IPS DF 19.7 (cell line): Measurements from ENCODE around the gene ZBTB8B.

Experiments
- DNase-seq: peaks from one replicate; pipeline ENCODE4 v3.0.0-alpha.2; 2013; ENCODE audit warnings: low read depth, low spot score

The ZBTB8B gene

DNA sequence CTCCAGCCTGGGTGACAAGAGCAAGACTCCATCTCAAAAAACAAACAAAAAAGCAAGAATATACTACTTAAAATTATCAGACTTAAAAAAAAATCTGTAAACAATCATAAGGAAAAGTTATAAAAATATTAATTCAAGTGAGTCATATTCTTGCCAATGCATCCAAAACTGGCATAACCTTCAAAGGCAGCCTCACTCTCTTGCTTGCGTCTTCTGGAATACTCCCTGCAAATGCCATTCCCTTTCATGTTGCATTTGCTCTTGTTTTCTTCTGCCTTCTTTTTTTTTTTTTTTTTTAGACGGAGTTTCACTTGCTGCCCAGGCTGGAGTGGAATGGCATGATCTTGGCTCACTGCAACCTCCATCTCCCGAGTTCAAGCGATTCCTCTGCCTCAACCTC is 42.1 kb downstream of the ZBTB8B start:
- no peak for DNase-seq

DNA sequence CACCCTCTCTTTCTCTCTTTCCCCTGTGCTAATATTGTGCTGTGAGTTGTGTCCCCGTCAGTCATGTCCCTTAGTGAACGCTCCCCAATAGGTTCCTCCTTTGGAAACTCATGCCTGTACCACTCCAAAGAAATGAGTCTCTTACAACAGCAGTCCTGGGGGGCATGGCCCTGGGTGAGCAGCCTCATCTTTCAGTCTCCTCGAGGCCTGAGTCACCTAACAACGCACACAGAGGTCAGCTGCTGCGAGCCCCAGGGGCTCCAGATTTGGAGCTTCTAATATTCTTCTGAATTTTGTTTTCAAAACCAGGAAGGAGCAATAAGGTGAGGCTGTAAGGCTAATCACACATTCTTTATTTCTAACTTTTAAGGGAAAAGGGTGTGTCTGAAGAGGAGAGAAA is 43.9 kb downstream of the ZBTB8B start:
- DNase-seq = no peak

DNA sequence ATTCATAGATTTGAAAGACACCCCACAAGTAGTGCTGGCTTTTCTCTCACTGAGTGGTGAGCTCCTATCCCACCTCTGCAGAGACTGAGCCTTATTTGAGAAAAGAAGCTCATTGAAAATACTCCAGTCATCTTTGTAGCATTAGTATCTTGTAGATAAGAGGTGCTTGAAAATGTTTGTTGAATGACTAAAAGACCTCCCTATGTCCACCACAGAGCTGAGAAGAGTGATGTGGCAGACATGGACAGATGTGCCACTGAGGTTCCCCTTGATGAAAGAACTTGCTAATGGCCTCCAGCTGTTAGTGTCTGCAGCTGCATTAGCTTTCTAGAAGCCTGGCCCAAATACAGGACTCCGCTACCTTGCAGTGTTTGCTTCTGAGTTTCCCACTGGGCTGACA is 45.1 kb downstream of the ZBTB8B start:
- no peak for DNase-seq
